Measurements from ENCODE around the gene FBXO42. TPM values are rescaled to one million over a fixed set of nuclear protein-coding genes. Genes with fewer than 3 reads are reported as not detected.
"Not testable (repeated sequence)": the region's sequence is repeated elsewhere in the genome, so short reads cannot be mapped to it uniquely, and the experiment has no call there.

The FBXO42 gene
- total RNA-seq, 4 donors from 2014 or later, result 21.0 to 30.3 (median 23.0) TPM

GRCh38 chr1:16369821-16370220 lies 17.5 kb upstream of the FBXO42 start:
- Histone ChIP-seq H3K27ac (no peak overlapping the region), H3K4me1 (peaks cover 6 to 24% of the 10 kb centered on the region in 2 donors), H3K27me3 (no peaks in the 10 kb centered on the region), H3K36me3 (no peaks in the 10 kb centered on the region), H3K9me3 (no peaks in the 10 kb centered on the region), H3K4me3 (no peak overlapping the region)
- intact Hi-C loops (cut with DNase I; ENCODE audit: low total_unique reads), result loop anchor here (10.0 kb wide), 1 partner anchor 165 kb away; no protein-coding TSS in a partner anchor
- TF ChIP-seq POLR2A (IDR thresholded peaks at IDR 0.05) (no peak), CTCF (IDR thresholded peaks at IDR 0.05) (no peak)
- no peak for DNase-seq

- Histone ChIP-seq H3K27ac (peak overlapping the region; percentile 98 to 99), H3K9me3 (no peaks in the 10 kb centered on the region), H3K4me3 (peak overlapping the region; percentile 61 to 93), H3K27me3 (no peaks in the 10 kb centered on the region), H3K36me3 (no peaks in the 10 kb centered on the region), H3K4me1 (peaks cover 9 to 31% of the 10 kb centered on the region in 2 donors)
- no peak for DNase-seq
- TF ChIP-seq POLR2A (IDR thresholded peaks at IDR 0.05), result no peak
- TF ChIP-seq CTCF (IDR thresholded peaks at IDR 0.05), result no peak
- intact Hi-C loops (cut with DNase I; ENCODE audit: low total_unique reads), result loop anchor here (10.0 kb wide), 1 partner anchor 163 kb away; no protein-coding TSS in a partner anchor
These were observed 15.9 kb upstream of the FBXO42 start for GRCh38 chr1:16367968-16368890.

GRCh38 chr1:16367258-16367967 lies 15.1 kb upstream of the FBXO42 start:
- H3K9me3 ChIP-seq, result no peaks in the 10 kb centered on the region
- no peaks in the 10 kb centered on the region for H3K27me3 ChIP-seq
- H3K4me1 ChIP-seq, result peaks cover 9 to 28% of the 10 kb centered on the region in 2 donors
- no peaks in the 10 kb centered on the region for H3K36me3 ChIP-seq
- peak; percentile 84 to 85 for DNase-seq
- peak; percentile 50 to 92 for TF ChIP-seq POLR2A (IDR thresholded peaks at IDR 0.05)
- peak; percentile 0 to 32 (median 27) for TF ChIP-seq CTCF (IDR thresholded peaks at IDR 0.05)
- intact Hi-C loops (cut with DNase I; ENCODE audit: low total_unique reads), result loop anchor here (10.0 kb wide), 1 partner anchor 163 kb away; no protein-coding TSS in a partner anchor
- H3K27ac ChIP-seq, result peak overlapping the region; percentile 98 to 99
- peak overlapping the region; percentile 61 to 93 for H3K4me3 ChIP-seq

GRCh38 chr1:16366722-16367257 lies 14.5 kb upstream of the FBXO42 start, which contains the start of gene SZRD1:
Gene SZRD1, plus strand, starts transcription at chr1:16367242. Its CDS starts 16 bp downstream, at chr1:16367258.
- Histone ChIP-seq H3K27ac (peak within 1 kb of the TSS; percentile 98 to 99), H3K27me3 (no peaks in the 10 kb centered on the region), H3K9me3 (no peaks in the 10 kb centered on the region), H3K4me3 (peak within 1 kb of the TSS; percentile 61 to 93), H3K36me3 (no peaks in the 10 kb centered on the region), H3K4me1 (peaks cover 9 to 24% of the 10 kb centered on the region in 2 donors)
- DNase-seq, result peak; percentile 97 to 98
- intact Hi-C loops (cut with DNase I; ENCODE audit: low total_unique reads), result loop anchor here (10.0 kb wide), 1 partner anchor 162 kb away; no protein-coding TSS in a partner anchor
- peak in 1 of 4 experiments; percentile 24 for TF ChIP-seq CTCF (IDR thresholded peaks at IDR 0.05)
- TF ChIP-seq POLR2A (IDR thresholded peaks at IDR 0.05), result no peak

GRCh38 chr1:16365146-16365498 lies 12.8 kb upstream of the FBXO42 start:
- H3K9me3 ChIP-seq, H3K36me3 ChIP-seq, H3K27me3 ChIP-seq, H3K4me3 ChIP-seq: not testable (repeated sequence)
- H3K27ac ChIP-seq, result peak overlapping the region; percentile 98 to 99
- intact Hi-C loops (cut with DNase I; ENCODE audit: low total_unique reads), result loop anchor here (10.0 kb wide), 1 partner anchor 160 kb away; no protein-coding TSS in a partner anchor
- H3K4me1 ChIP-seq, result peaks cover 9 to 24% of the 10 kb centered on the region in 2 donors
- peak; percentile 28 to 48 for DNase-seq
